HG03025 (cell line): ENCODE measurements around the gene PRMT5.

Experiments used
- ATAC-seq: cut with Tn5 transposase; IDR thresholded peaks from one replicate; pipeline ENCODE4 v1.9.1; 2021; ENCODE audit warnings: mild to moderate bottlenecking, moderate library complexity; ENCODE audit not compliant: unreplicated experiment, low FRiP score

The PRMT5 gene

GRCh38 chr14:22898302-22899090 is 30.7 kb downstream of the PRMT5 start:
- no peak for ATAC-seq

- ATAC-seq, result no peak
These were observed 31.8 kb downstream of the PRMT5 start for GRCh38 chr14:22897357-22897756.

- ATAC-seq, result no peak
These were observed 32.4 kb downstream of the PRMT5 start for GRCh38 chr14:22896760-22897159.

- ATAC-seq, result no peak
These were observed 32.8 kb downstream of the PRMT5 start for GRCh38 chr14:22896356-22896755.

- no peak for ATAC-seq
These were observed 33.8 kb downstream of the PRMT5 start for GRCh38 chr14:22895402-22895801.

GRCh38 chr14:22893706-22894105 is 35.5 kb downstream of the PRMT5 start:
- no peak for ATAC-seq

GRCh38 chr14:22892488-22892887 is 36.7 kb downstream of the PRMT5 start:
- ATAC-seq, result no peak

- no peak for ATAC-seq
These were observed 38.8 kb downstream of the PRMT5 start for GRCh38 chr14:22890416-22890815.

- no peak for ATAC-seq
These were observed 40.5 kb downstream of the PRMT5 start for GRCh38 chr14:22888662-22889061.

- ATAC-seq, result peak; percentile 34
These were observed 41.2 kb downstream of the PRMT5 start for GRCh38 chr14:22887990-22888378.

- peak; percentile 14 for ATAC-seq
These were observed 41.8 kb downstream of the PRMT5 start for GRCh38 chr14:22887260-22887989.

GRCh38 chr14:22886500-22887259 is 42.5 kb downstream of the PRMT5 start:
- ATAC-seq, result peak; percentile 58

GRCh38 chr14:22885975-22886374 is 43.2 kb downstream of the PRMT5 start:
- ATAC-seq, result no peak

GRCh38 chr14:22884738-22885523 is 44.2 kb downstream of the PRMT5 start:
- no peak for ATAC-seq

- no peak for ATAC-seq
These were observed 45.0 kb downstream of the PRMT5 start for GRCh38 chr14:22884076-22884737.

- no peak for ATAC-seq
These were observed 45.8 kb downstream of the PRMT5 start, which contains the start of gene REM2 for GRCh38 chr14:22883173-22883976. Gene REM2 (plus strand): TSS chr14:22883222. CDS start chr14:22883288, 66 bp downstream.

- no peak for ATAC-seq
These were observed 46.5 kb downstream of the PRMT5 start for GRCh38 chr14:22882529-22883172.

GRCh38 chr14:22882064-22882463 is 47.1 kb downstream of the PRMT5 start:
- ATAC-seq, result no peak
